ENCODE data around the gene MTERF4.

MTERF4 gene

DNA sequence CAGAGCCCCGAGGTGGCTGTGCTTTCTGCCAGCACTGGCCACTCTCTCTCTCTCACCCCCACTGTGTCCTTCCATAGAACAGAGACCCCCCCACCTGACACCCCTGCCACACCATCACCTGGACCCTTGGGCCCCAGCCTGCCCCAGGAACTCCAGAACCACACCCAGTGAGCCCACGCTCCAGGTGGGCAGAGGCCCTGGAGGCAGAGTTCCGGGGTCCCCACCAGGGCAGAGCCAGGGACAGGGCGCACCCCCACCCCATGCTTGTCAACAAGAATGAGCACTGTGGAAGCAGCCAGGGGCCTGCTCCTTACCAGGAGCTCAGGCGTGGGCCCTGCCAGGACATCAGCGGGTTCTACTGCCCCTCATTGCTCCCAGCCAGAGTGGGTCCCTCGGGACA, 32.6 kb upstream of the MTERF4 start:
- TF ChIP-seq OSR1 (CRISPR knock-in tag; IDR thresholded peaks at IDR 0.05) (no peak), POU6F1 (CRISPR knock-in tag; IDR thresholded peaks at IDR 0.05; ENCODE audit: borderline replicate concordance, low read depth) (no peak), SNAI2 (CRISPR knock-in tag; IDR thresholded peaks at IDR 0.05) (no peak), ARNTL (CRISPR knock-in tag; IDR thresholded peaks at IDR 0.05; ENCODE audit: borderline replicate concordance, low read depth) (no peak), TOX (CRISPR knock-in tag; IDR thresholded peaks at IDR 0.05; ENCODE audit: borderline replicate concordance) (no peak), PPARA (CRISPR knock-in tag; IDR thresholded peaks at IDR 0.05; ENCODE audit: borderline replicate concordance) (no peak), TSHZ2 (CRISPR knock-in tag; IDR thresholded peaks at IDR 0.05) (no peak)
- ATAC-seq, result no peak

GRCh38 chr2:241133436-241133820, 31.3 kb upstream of the MTERF4 start:
- no peak for ATAC-seq

DNA sequence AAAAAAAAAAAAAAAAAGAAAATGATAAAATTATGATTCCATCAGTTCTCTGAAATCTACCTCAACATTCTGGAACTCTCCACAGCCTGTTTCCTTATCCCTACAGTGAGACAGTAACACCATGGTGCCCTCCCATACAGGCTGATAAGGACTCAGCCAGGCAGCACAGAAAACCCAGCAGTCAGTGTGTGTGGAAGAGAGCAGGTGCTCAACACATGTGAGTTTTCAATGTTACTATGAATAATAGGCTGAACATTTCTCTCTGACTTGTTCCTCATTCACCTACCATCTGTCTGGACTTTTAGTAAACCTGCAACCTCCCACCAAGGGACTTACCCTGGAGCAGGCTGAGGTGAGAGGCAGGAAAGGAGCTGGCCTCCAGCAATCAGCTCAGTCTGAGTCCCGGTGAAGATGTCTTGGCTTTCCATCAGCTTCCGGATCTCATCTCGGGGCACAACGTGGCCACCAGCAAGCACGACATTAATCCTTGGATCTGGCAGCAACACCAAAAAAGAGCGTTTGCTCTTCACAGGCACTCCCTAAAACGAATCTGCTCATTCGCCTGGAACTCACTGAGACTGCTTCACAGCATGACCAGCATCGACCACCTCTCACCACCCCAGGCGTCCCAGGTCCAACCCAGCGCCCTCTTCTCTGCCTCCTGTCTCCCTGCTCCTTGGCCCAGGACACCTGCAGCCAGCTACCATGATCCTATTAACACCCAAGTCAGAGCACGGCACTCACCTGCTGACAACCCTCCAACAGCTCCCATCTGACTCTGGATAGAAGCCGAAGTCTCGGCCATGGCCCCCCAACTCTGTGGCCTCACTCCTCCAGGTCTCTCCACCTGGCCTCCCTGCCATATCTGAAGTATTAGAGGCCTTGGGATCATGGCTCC, 30.7 kb upstream of the MTERF4 start:
- no peak for ATAC-seq
- TF ChIP-seq, protein P1, sequence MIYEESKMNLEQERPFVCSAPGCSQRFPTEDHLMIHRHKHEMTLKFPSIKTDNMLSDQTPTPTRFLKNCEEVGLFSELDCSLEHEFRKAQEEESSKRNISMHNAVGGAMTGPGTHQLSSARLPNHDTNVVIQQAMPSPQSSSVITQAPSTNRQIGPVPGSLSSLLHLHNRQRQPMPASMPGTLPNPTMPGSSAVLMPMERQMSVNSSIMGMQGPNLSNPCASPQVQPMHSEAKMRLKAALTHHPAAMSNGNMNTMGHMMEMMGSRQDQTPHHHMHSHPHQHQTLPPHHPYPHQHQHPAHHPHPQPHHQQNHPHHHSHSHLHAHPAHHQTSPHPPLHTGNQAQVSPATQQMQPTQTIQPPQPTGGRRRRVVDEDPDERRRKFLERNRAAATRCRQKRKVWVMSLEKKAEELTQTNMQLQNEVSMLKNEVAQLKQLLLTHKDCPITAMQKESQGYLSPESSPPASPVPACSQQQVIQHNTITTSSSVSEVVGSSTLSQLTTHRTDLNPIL (CRISPR knock-in tag; IDR thresholded peaks at IDR 0.05; ENCODE audit: low read depth), result no peak
- TF ChIP-seq RARB (CRISPR knock-in tag; IDR thresholded peaks at IDR 0.05) (no peak), ZNF565 (CRISPR knock-in tag; conservative IDR thresholded peaks at IDR 0.05; ENCODE audit: low read depth) (no peak), GLIS3 (CRISPR knock-in tag; IDR thresholded peaks at IDR 0.05) (no peak), CSDC2 (CRISPR knock-in tag; IDR thresholded peaks at IDR 0.05) (no peak), TSHZ2 (CRISPR knock-in tag; IDR thresholded peaks at IDR 0.05) (no peak), PPARA (CRISPR knock-in tag; IDR thresholded peaks at IDR 0.05; ENCODE audit: borderline replicate concordance) (no peak), OSR1 (CRISPR knock-in tag; IDR thresholded peaks at IDR 0.05) (no peak), TCF4 (CRISPR knock-in tag; IDR thresholded peaks at IDR 0.05; ENCODE audit: borderline replicate concordance) (no peak), ZC3H10 (CRISPR knock-in tag; IDR thresholded peaks at IDR 0.05) (no peak), POU6F1 (CRISPR knock-in tag; IDR thresholded peaks at IDR 0.05; ENCODE audit: borderline replicate concordance, low read depth) (no peak), SNAI2 (CRISPR knock-in tag; IDR thresholded peaks at IDR 0.05) (no peak)

More at GRCh38 chr2:241133436-241133820, 31.3 kb upstream of the MTERF4 start:
- TF ChIP-seq OSR1 (CRISPR knock-in tag; IDR thresholded peaks at IDR 0.05) (no peak), ESRRG (CRISPR knock-in tag; IDR thresholded peaks at IDR 0.05) (no peak), PATZ1 (CRISPR knock-in tag; IDR thresholded peaks at IDR 0.05; ENCODE audit: borderline replicate concordance) (no peak), BACH2 (CRISPR knock-in tag; IDR thresholded peaks at IDR 0.05; ENCODE audit: borderline replicate concordance) (no peak), PPARA (CRISPR knock-in tag; IDR thresholded peaks at IDR 0.05; ENCODE audit: borderline replicate concordance) (no peak), POU6F1 (CRISPR knock-in tag; IDR thresholded peaks at IDR 0.05; ENCODE audit: borderline replicate concordance, low read depth) (no peak), TOX (CRISPR knock-in tag; IDR thresholded peaks at IDR 0.05; ENCODE audit: borderline replicate concordance) (no peak), ARNTL (CRISPR knock-in tag; IDR thresholded peaks at IDR 0.05; ENCODE audit: borderline replicate concordance, low read depth) (no peak)
